GM18517 (cell line): Measurements from ENCODE around the gene LDHD.

Experiments
- ATAC-seq: cut with Tn5 transposase; IDR thresholded peaks from one replicate; pipeline ENCODE4 v1.9.1; 2021; ENCODE audit warnings: mild to moderate bottlenecking, moderate library complexity; ENCODE audit not compliant: unreplicated experiment

The LDHD gene

DNA sequence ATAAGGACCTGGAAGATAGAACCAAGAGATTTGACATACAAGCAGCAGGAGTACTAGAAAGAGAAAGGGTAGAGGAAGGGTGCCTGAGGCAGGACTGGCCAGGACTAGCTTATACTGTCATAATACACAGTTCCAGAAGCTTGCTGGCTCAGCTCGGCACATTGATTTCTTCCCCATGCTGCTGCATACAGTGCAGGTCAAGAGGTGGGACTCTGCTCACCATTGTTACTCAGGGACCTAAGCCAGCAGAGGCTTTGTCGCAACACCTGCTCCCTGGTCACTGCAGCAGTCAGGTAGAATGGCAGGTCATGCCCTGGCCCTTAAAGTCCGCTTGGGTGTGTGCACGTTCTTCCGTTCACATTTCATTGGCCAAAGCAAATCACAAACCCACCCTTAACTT lies 32.8 kb downstream of the LDHD start:
- ATAC-seq = no peak

GRCh38 chr16:75081179-75081859 lies 35.3 kb downstream of the LDHD start:
- no peak for ATAC-seq

DNA sequence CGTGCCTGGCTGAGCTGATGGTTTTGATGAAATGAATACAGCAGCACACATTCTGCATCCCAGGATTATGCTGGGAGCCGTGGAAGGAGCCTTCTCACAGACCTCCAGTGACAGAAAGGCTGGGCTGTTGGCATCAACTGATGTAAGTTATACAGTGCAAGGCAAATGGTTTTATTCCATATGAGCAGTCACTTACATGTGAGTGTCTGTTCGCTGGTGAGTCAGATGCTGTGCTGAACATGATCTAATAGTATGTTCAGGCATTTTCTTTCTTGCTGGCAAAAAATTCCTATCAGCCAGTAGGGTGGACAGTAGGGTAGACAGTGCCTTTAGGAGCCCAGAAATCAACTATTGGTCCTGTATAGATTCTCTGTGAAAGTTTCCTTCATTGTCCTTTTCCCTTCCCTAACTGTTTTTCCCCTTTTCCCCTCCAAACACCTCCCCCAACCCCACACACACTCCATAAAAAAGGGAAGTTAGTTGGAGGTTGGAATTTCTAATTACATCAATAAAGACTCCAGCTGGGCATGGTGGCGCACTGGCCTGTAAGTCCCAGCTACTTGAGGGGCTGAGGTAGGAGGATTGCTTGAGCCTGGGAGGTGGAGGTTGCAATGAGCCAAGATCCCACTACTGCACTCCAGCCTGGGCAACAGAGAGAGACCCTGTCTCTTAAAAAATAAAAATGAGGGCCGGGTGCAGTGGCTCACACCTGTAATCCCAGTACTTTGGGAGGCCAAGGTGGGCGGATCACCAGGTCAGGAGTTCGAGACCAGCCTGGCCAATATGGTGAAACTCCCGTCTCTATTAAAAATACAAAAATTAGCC lies 36.2 kb downstream of the LDHD start:
- ATAC-seq = no peak

DNA sequence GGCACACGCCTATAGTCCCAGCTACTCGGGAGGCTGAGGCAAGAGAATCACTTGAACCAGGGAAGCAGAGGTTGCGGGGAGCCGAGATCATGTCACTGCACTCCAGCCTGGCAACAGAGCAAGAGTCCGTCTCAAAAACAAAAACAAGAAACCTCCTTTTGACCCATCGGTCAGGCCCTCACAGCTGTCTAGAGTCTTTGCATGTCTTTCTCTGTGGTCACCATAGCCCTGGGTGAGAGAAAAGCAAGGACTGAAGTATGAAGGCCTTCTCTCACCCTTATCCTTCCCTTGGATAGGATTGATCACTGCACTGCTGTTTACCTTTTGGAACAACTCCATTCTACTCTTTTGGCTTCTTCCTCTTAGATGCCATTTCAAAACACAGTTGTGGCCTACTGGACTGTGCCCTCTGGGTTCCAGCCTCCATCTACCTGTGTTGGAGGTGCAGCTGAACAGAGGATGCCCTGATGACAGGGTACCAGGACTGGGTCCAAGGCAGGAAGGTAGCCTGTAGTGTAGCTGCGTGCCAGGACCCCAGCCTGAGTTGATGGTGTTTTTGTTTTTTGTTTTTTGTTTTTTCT lies 37.1 kb downstream of the LDHD start:
- ATAC-seq = no peak

DNA sequence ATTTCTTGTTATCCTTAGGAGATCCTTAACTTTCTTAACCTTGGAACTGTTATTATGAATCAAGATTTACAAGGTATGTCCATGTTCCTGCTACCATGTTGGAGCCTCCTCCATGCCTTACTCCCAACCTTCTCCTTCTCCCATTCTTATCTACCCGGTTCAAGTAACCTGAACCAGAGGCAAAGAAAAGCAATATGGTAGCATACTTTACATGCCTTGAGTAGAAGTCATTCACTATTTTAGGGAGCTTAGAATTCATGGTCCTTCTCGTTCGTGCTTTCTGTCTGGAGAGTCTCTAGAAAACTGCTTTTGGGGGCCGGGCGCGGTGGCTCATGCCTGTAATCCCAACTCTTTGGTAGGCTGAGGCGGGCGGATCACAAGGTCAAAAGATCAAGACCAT lies 37.7 kb downstream of the LDHD start:
- ATAC-seq = no peak

GRCh38 chr16:75075688-75076268 lies 40.8 kb downstream of the LDHD start:
- peak; percentile 9 for ATAC-seq

DNA sequence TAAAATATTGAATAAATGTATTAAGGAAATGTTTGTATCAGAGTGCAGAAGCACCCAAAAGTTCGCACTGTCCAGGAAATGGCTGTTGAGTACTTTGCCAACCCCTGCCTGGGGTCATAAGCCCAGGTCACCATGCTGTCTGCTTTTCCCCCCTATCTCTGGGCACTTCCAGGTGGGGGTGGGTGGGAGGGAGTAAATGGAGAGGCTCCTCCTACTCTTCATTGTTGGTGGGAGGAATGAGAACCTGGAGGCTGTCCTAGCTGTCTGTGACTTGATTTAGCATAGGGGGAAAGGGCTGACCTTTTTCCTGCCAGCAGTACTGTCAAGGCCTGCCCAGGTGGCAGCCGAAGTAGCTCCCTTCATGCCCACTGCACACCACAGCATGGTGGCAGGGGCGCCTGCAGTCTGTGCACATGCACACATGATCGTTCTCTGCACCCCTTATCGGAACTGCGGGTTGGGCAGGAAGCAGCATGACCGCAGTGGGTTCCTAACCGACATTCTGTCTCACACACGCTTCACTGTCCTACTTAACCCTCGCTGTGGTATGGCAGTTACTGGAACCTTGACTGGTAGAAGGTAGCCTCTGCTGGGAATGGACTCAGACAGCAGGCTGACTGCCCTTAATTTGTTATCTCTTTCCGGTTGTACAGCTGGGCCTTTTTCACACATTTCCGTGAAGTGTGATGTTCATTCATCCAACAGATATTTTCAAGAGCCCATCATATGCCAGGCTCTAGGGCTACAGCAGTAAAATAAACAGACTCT lies 41.5 kb downstream of the LDHD start:
- peak; percentile 97 for ATAC-seq

DNA sequence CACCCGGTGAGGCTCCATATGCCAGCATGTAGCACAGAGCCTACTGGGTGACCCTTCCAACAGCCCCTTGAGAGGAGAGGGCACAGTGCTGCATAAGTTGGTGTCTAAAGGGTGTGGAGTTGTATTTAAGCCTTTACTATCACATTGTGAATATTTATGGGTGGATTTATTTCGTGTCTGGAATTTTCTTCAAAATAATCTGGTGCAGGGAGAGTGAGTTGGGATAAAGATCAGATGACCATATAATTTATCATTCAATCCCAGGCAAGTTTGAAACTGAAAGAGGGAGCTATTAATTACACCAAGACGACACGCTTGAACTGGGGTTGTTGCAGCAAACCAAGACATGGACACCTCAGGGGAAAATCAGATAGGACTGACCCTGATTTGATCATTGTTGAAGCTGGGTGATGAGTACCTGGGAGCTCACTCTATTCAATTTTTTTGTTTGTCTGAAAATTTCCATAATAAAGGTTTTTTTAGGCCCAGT lies 42.2 kb downstream of the LDHD start:
- ATAC-seq = no peak

GRCh38 chr16:75073545-75074303 lies 42.9 kb downstream of the LDHD start:
- ATAC-seq = no peak

DNA sequence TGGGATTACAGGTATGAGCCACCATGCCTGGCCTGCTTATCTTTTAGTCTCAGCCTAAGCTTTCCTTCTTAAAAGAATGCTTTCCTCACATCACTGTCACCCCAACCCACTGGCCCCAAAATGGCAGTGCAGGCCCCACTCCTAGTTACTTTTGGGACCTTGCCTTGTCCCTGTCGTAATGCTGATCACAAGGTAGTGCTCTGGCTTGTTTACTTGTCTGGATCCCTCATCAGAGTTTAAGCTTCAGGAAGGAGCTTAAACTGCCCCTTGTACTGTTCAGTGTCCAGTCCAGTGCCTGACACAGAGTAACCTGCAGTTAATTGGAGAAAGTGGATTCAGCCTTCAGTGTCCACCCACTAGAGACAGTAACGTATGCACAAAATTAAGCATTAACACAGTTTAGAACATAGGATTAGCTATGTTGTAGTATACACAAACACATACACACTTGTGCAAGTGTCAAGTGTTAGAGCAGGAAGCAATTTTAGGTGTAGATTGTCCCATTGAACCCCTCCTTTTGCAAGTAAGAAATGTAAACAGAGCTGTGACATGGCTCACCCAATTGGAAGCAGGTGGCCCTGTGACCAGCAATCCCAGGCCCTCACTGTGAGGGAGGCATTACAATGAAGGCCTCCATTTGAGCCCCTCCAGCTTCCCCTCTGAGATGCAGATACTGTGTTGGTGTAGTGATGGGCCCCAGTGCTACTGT lies 44.2 kb downstream of the LDHD start:
- no peak for ATAC-seq

DNA sequence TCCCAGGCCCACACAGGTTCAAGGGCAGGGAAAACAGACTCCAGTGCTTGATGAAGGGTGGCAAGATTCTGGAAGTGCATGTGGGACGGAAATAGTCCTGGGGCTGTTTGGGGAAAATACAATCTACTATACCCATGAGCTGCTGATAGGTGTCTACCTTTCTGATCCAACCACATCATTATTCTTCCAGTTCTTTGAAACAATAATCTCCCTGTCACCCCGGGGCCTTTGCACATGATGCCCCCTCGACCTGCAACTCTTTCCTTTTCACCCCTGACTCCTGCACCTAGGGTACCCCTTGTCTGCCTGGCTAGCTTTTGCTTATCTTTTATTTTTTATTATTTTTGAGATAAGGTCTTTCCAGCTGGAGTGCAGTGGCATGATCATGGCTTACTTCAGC lies 45.0 kb downstream of the LDHD start:
- ATAC-seq = no peak

- ATAC-seq = no peak
These were observed 46.4 kb downstream of the LDHD start for GRCh38 chr16:75070012-75070841.

DNA sequence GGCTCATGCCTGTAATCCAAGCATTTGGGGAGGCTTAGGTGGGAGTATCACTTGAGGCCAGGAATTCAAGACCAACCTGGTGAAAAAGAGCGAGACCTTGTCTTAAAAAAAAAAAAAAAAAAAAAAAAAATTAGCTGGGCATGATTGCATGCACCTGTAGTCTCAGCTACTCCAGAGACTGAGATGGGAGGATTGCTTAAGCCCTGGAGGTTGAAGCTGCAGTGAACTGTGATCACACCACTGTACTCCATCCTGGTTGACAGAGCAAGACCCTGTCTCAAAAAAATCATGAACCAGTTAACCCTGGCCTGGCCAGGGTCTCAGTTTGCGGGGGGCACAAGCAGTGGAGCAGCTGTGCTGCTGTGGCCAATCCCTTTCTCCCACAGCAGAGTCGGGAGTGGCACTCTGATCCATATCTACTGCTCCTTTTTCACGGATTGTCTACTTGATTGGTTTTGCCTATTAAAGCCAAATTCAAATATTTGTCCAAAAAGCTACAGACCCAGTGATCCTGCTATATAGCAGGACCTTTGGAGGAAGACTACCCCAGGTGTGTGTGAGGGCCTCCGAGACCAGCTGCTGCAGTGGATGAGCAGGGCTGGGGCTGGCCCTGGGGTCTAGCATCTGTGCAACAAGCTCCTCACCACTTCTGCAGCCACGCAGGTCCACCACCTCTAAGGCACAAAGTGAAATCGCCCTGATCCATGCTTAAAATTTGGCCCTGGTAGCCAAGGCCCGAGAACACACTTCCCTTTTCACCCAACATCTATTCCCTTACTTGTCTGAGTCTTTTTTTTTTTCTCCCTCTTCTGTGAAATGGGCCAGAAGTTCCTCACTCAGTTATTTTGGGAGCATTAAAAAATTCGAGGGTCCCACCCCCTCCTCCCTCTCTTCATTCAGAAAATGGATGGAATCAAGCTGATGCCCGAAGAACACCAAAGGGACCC lies 48.2 kb downstream of the LDHD start:
- no peak for ATAC-seq

- no peak for ATAC-seq
These were observed 49.6 kb downstream of the LDHD start for GRCh38 chr16:75066861-75067447.

GRCh38 chr16:75065521-75066149 lies 50.9 kb downstream of the LDHD start:
- no peak for ATAC-seq

DNA sequence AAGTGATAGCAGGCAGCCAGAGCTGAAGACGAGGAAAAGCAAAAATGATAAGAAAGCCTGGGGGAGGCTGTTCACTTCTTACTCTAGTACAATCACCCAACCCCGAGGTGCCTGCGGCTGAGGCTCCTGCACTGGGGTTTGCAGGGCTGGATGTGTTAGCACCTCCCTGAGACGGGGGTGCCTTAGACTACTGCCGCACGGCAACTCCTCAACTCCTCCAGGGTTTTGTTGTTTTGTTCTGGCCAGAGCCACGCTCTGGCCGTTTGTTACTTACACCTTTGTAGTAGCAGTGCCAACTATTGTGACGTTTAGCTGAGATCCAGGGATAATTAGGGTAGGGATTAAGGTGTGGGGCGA lies 51.5 kb downstream of the LDHD start:
- no peak for ATAC-seq
